ENCODE data around the gene HNRNPA1L2.
"Not testable (repeated sequence)": the region's sequence is repeated elsewhere in the genome, so short reads cannot be mapped to it uniquely, and the experiment has no call there.

HNRNPA1L2 gene

GRCh38 chr13:52606795-52607194, 35.4 kb upstream of the HNRNPA1L2 start:
- H3K36me3 ChIP-seq (ENCODE audit: control insufficient read depth in 1 of 2, insufficient read depth in 2 of 2, low read length in 2 of 2); H3K27me3 ChIP-seq (ENCODE audit: control insufficient read depth in 1 of 2, insufficient read depth in 2 of 2, low read length in 2 of 2); H3K4me1 ChIP-seq (ENCODE audit: control insufficient read depth in 1 of 2, insufficient read depth in 2 of 2, low read length in 2 of 2); H3K9ac ChIP-seq (ENCODE audit: low read depth in 1 of 2, low read length in 2 of 2); H3K9me3 ChIP-seq (ENCODE audit: control insufficient read depth in 1 of 2, low read length in 2 of 2); H3K4me3 ChIP-seq (ENCODE audit: low read depth in 1 of 2, low read length in 2 of 2); H3K27ac ChIP-seq (ENCODE audit: low read depth, low read length): not testable (repeated sequence)

GRCh38 chr13:52608184-52608583, 34.0 kb upstream of the HNRNPA1L2 start:
- not testable (repeated sequence) for H3K9ac ChIP-seq (ENCODE audit: low read depth in 1 of 2, low read length in 2 of 2); H3K27me3 ChIP-seq (ENCODE audit: control insufficient read depth in 1 of 2, insufficient read depth in 2 of 2, low read length in 2 of 2); H3K9me3 ChIP-seq (ENCODE audit: control insufficient read depth in 1 of 2, low read length in 2 of 2); H3K4me1 ChIP-seq (ENCODE audit: control insufficient read depth in 1 of 2, insufficient read depth in 2 of 2, low read length in 2 of 2); H3K27ac ChIP-seq (ENCODE audit: low read depth, low read length); H3K36me3 ChIP-seq (ENCODE audit: control insufficient read depth in 1 of 2, insufficient read depth in 2 of 2, low read length in 2 of 2); H3K4me3 ChIP-seq (ENCODE audit: low read depth in 1 of 2, low read length in 2 of 2)

- not testable (repeated sequence) for H3K27ac ChIP-seq (ENCODE audit: low read depth, low read length); H3K4me3 ChIP-seq (ENCODE audit: low read depth in 1 of 2, low read length in 2 of 2)
These were observed 33.1 kb upstream of the HNRNPA1L2 start for GRCh38 chr13:52609013-52609606.

GRCh38 chr13:52610158-52610557, 32.1 kb upstream of the HNRNPA1L2 start:
- not testable (repeated sequence) for H3K27me3 ChIP-seq (ENCODE audit: control insufficient read depth in 1 of 2, insufficient read depth in 2 of 2, low read length in 2 of 2); H3K9ac ChIP-seq (ENCODE audit: low read depth in 1 of 2, low read length in 2 of 2); H3K4me3 ChIP-seq (ENCODE audit: low read depth in 1 of 2, low read length in 2 of 2)

More at GRCh38 chr13:52609013-52609606, 33.1 kb upstream of the HNRNPA1L2 start:
- H3K27me3 ChIP-seq (ENCODE audit: control insufficient read depth in 1 of 2, insufficient read depth in 2 of 2, low read length in 2 of 2); H3K9me3 ChIP-seq (ENCODE audit: control insufficient read depth in 1 of 2, low read length in 2 of 2); H3K36me3 ChIP-seq (ENCODE audit: control insufficient read depth in 1 of 2, insufficient read depth in 2 of 2, low read length in 2 of 2); H3K4me1 ChIP-seq (ENCODE audit: control insufficient read depth in 1 of 2, insufficient read depth in 2 of 2, low read length in 2 of 2); H3K9ac ChIP-seq (ENCODE audit: low read depth in 1 of 2, low read length in 2 of 2): not testable (repeated sequence)

GRCh38 chr13:52615134-52615801, 27.0 kb upstream of the HNRNPA1L2 start:
- Histone ChIP-seq H3K36me3 (ENCODE audit: control insufficient read depth in 1 of 2, insufficient read depth in 2 of 2, low read length in 2 of 2) (no peaks in the 10 kb centered on the region), H3K9ac (ENCODE audit: low read depth in 1 of 2, low read length in 2 of 2) (no peak overlapping the region), H3K4me3 (ENCODE audit: low read depth in 1 of 2, low read length in 2 of 2) (no peak overlapping the region), H3K27ac (ENCODE audit: low read depth, low read length) (no peak overlapping the region), H3K9me3 (ENCODE audit: control insufficient read depth in 1 of 2, low read length in 2 of 2) (no peaks in the 10 kb centered on the region), H3K27me3 (ENCODE audit: control insufficient read depth in 1 of 2, insufficient read depth in 2 of 2, low read length in 2 of 2) (no peaks in the 10 kb centered on the region), H3K4me1 (ENCODE audit: control insufficient read depth in 1 of 2, insufficient read depth in 2 of 2, low read length in 2 of 2) (peaks cover 0 to 3% of the 10 kb centered on the region in 2 donors)

More at GRCh38 chr13:52610158-52610557, 32.1 kb upstream of the HNRNPA1L2 start:
- not testable (repeated sequence) for H3K9me3 ChIP-seq (ENCODE audit: control insufficient read depth in 1 of 2, low read length in 2 of 2); H3K27ac ChIP-seq (ENCODE audit: low read depth, low read length); H3K4me1 ChIP-seq (ENCODE audit: control insufficient read depth in 1 of 2, insufficient read depth in 2 of 2, low read length in 2 of 2); H3K36me3 ChIP-seq (ENCODE audit: control insufficient read depth in 1 of 2, insufficient read depth in 2 of 2, low read length in 2 of 2)

- Histone ChIP-seq H3K27me3 (ENCODE audit: control insufficient read depth in 1 of 2, insufficient read depth in 2 of 2, low read length in 2 of 2) (no peaks in the 10 kb centered on the region), H3K4me1 (ENCODE audit: control insufficient read depth in 1 of 2, insufficient read depth in 2 of 2, low read length in 2 of 2) (peaks cover 0 to 3% of the 10 kb centered on the region in 2 donors), H3K36me3 (ENCODE audit: control insufficient read depth in 1 of 2, insufficient read depth in 2 of 2, low read length in 2 of 2) (no peaks in the 10 kb centered on the region), H3K9ac (ENCODE audit: low read depth in 1 of 2, low read length in 2 of 2) (no peak overlapping the region), H3K9me3 (ENCODE audit: control insufficient read depth in 1 of 2, low read length in 2 of 2) (no peaks in the 10 kb centered on the region), H3K27ac (ENCODE audit: low read depth, low read length) (no peak overlapping the region), H3K4me3 (ENCODE audit: low read depth in 1 of 2, low read length in 2 of 2) (no peak overlapping the region)
These were observed 26.4 kb upstream of the HNRNPA1L2 start for GRCh38 chr13:52615812-52616211.

- Histone ChIP-seq H3K4me1 (ENCODE audit: control insufficient read depth in 1 of 2, insufficient read depth in 2 of 2, low read length in 2 of 2) (peaks cover 0 to 3% of the 10 kb centered on the region in 2 donors), H3K9ac (ENCODE audit: low read depth in 1 of 2, low read length in 2 of 2) (peak overlapping the region; percentile 71 to 81), H3K36me3 (ENCODE audit: control insufficient read depth in 1 of 2, insufficient read depth in 2 of 2, low read length in 2 of 2) (no peaks in the 10 kb centered on the region), H3K27me3 (ENCODE audit: control insufficient read depth in 1 of 2, insufficient read depth in 2 of 2, low read length in 2 of 2) (no peaks in the 10 kb centered on the region), H3K27ac (ENCODE audit: low read depth, low read length) (peak overlapping the region; percentile 39), H3K4me3 (ENCODE audit: low read depth in 1 of 2, low read length in 2 of 2) (peak overlapping the region; percentile 94 to 97), H3K9me3 (ENCODE audit: control insufficient read depth in 1 of 2, low read length in 2 of 2) (no peaks in the 10 kb centered on the region)
These were observed 24.9 kb upstream of the HNRNPA1L2 start for GRCh38 chr13:52617070-52618060.

- not testable (repeated sequence) for H3K27ac ChIP-seq (ENCODE audit: low read depth, low read length); H3K4me1 ChIP-seq (ENCODE audit: control insufficient read depth in 1 of 2, insufficient read depth in 2 of 2, low read length in 2 of 2); H3K9me3 ChIP-seq (ENCODE audit: control insufficient read depth in 1 of 2, low read length in 2 of 2); H3K27me3 ChIP-seq (ENCODE audit: control insufficient read depth in 1 of 2, insufficient read depth in 2 of 2, low read length in 2 of 2)
- Histone ChIP-seq H3K4me3 (ENCODE audit: low read depth in 1 of 2, low read length in 2 of 2) (peak overlapping the region; percentile 45 to 66), H3K36me3 (ENCODE audit: control insufficient read depth in 1 of 2, insufficient read depth in 2 of 2, low read length in 2 of 2) (peaks cover 0 to 13% of the 10 kb centered on the region in 2 donors), H3K9ac (ENCODE audit: low read depth in 1 of 2, low read length in 2 of 2) (peak overlapping the region in 1 of 2 donors; percentile 35)
These were observed 11.0 kb upstream of the HNRNPA1L2 start for GRCh38 chr13:52631083-52631690.

GRCh38 chr13:52638666-52639328, 3.4 kb upstream of the HNRNPA1L2 start:
- Histone ChIP-seq H3K4me3 (ENCODE audit: low read depth in 1 of 2, low read length in 2 of 2) (no peak overlapping the region), H3K27ac (ENCODE audit: low read depth, low read length) (no peak overlapping the region), H3K36me3 (ENCODE audit: control insufficient read depth in 1 of 2, insufficient read depth in 2 of 2, low read length in 2 of 2) (peaks cover 4 to 14% of the 10 kb centered on the region in 2 donors), H3K9me3 (ENCODE audit: control insufficient read depth in 1 of 2, low read length in 2 of 2) (no peaks in the 10 kb centered on the region), H3K27me3 (ENCODE audit: control insufficient read depth in 1 of 2, insufficient read depth in 2 of 2, low read length in 2 of 2) (no peaks in the 10 kb centered on the region), H3K9ac (ENCODE audit: low read depth in 1 of 2, low read length in 2 of 2) (no peak overlapping the region), H3K4me1 (ENCODE audit: control insufficient read depth in 1 of 2, insufficient read depth in 2 of 2, low read length in 2 of 2) (no peaks in the 10 kb centered on the region)
